HL-60 (cell line): ENCODE data around the gene ANGEL2.

ENCODE experiments used
- DNase-seq, 2 experiments: peaks; one replicate each; pipeline ENCODE4 v3.0.0-alpha.2; 2010 to 2020; ENCODE audit warnings: low read depth in 1 of 2, low spot score in 1 of 2
- H3K27ac ChIP-seq: fragments of 250-450 bp; sonication (Bioruptor Pico); replicated peaks from 2 replicates; pipeline ENCODE4 v1.5.1; 2020; ENCODE audit warnings: mild to moderate bottlenecking, moderate library complexity
- H3K27me3 ChIP-seq: fragments of 250-450 bp; sonication (Bioruptor Pico); 2 replicates; pipeline ENCODE4 v1.5.1; 2021; ENCODE audit warnings: mild to moderate bottlenecking, moderate library complexity; ENCODE audit not compliant: insufficient read depth, poor library complexity, severe bottlenecking
- H3K4me3 ChIP-seq: replicated peaks from 2 replicates; pipeline ENCODE4 v1.5.1; 2011; ENCODE audit warnings: mild to moderate bottlenecking, control low read depth, low read length; ENCODE audit not compliant: insufficient read depth
- CTCF ChIP-seq: IDR thresholded peaks from one replicate; pipeline ENCODE4 v1.5.1; 2011; ENCODE audit warnings: low read length, control low read depth, inconsistent platforms; ENCODE audit not compliant: insufficient read depth
- GABPA ChIP-seq: IDR thresholded peaks from 2 replicates; pipeline ENCODE4 v1.6.1; 2012; ENCODE audit warnings: low read depth
- POLR2AphosphoS5 ChIP-seq: IDR thresholded peaks from 2 replicates; pipeline ENCODE4 v1.6.1; 2012; ENCODE audit warnings: low read depth
- REST ChIP-seq: IDR thresholded peaks from 2 replicates; pipeline ENCODE4 v1.6.1; 2012; ENCODE audit warnings: low read depth; ENCODE audit not compliant: insufficient replicate concordance
- SPI1 ChIP-seq: IDR thresholded peaks from 2 replicates; pipeline ENCODE4 v1.6.1; 2012; ENCODE audit warnings: low read depth, mild to moderate bottlenecking, borderline replicate concordance
- long read RNA-seq: library from polyadenylated mRNA; unstranded; transcript quantifications from one replicate; pipeline ENCODE4 v2.0.0, GENCODE V29; 2020

The ANGEL2 gene
- long read RNA-seq, full-length matches to known transcripts = 1 of 45 reads
- long read RNA-seq, partial matches to known transcripts = 18 of 45 reads
- long read RNA-seq, other reads (novel, unspliced or antisense) = 26 of 45 reads

- DNase-seq = peak; percentile 91 to 98
- no peak; the same call in 1 of the 2 replicates for TF ChIP-seq SPI1
- TF ChIP-seq REST = peak; percentile 14
- no peak; the same call in 1 of the 2 replicates for TF ChIP-seq GABPA
- peak; percentile 56; the same call in 1 of the 2 replicates for TF ChIP-seq POLR2AphosphoS5
- Histone ChIP-seq H3K27ac (peak within 1 kb of the TSS; percentile 93), H3K27me3 (no peaks in the 10 kb centered on the region), H3K4me3 (peak within 1 kb of the TSS; percentile 67)
These were observed at the start of gene ANGEL2 for GRCh38 chr1:213015099-213016050. ANGEL2 (minus strand) TSS chr1:213015867; CDS start chr1:213015671, 196 bp downstream.

GRCh38 chr1:213061263-213061662 lies 45.6 kb upstream of the ANGEL2 start:
- no peak for DNase-seq
- TF ChIP-seq REST (no peak), POLR2AphosphoS5 (no peak), GABPA (no peak), SPI1 (no peak), CTCF (no peak)

GRCh38 chr1:213060836-213061235 lies 45.2 kb upstream of the ANGEL2 start:
- Histone ChIP-seq H3K27me3 (no peaks in the 10 kb centered on the region), H3K4me3 (no peak overlapping the region), H3K27ac (no peak overlapping the region)
- DNase-seq = no peak
- TF ChIP-seq POLR2AphosphoS5 (no peak), SPI1 (no peak), REST (no peak), CTCF (no peak), GABPA (no peak)

More at GRCh38 chr1:213061263-213061662, 45.6 kb upstream of the ANGEL2 start:
- no peaks in the 10 kb centered on the region for H3K27me3 ChIP-seq
- H3K27ac ChIP-seq = no peak overlapping the region
- no peak overlapping the region for H3K4me3 ChIP-seq
